OCI-M1 (cell line): ENCODE measurements around the gene ACTR6.
A peak's percentile ranks its signal among the peaks of the same experiment; 100 is the strongest.

Source experiments
- DNase-seq: peaks from one replicate; lab custom pipeline; 2025; lab: John Stamatoyannopoulos, UW

ACTR6 gene

GRCh38 chr12:100266835-100267602 lies 66.4 kb downstream of the ACTR6 start, which contains the start of the genes DEPDC4 and SCYL2:
TSS of gene DEPDC4 (minus strand) at chr12:100267079. CDS start at chr12:100267076, 3 bp downstream.
TSS of gene SCYL2 (plus strand) at chr12:100267177. CDS start at chr12:100282971, 15,794 bp downstream.
- peak; percentile 99 for DNase-seq

GRCh38 chr12:100267603-100268281 lies 67.1 kb downstream of the ACTR6 start:
- peak; percentile 69 for DNase-seq

GRCh38 chr12:100268835-100269564 lies 68.4 kb downstream of the ACTR6 start:
- DNase-seq, result peak; percentile 58

GRCh38 chr12:100273782-100274181 lies 73.2 kb downstream of the ACTR6 start:
- peak; percentile 49 for DNase-seq
